Middle frontal gyrus (tissue), 1 donor: ENCODE results near the gene SLC10A7.

ENCODE experiments used
- DNase-seq: peaks from one replicate; pipeline ENCODE4 v3.0.0-alpha.2; 2015; ENCODE audit warnings: low spot score; ENCODE audit errors: extremely low spot score

Gene SLC10A7, protein sequence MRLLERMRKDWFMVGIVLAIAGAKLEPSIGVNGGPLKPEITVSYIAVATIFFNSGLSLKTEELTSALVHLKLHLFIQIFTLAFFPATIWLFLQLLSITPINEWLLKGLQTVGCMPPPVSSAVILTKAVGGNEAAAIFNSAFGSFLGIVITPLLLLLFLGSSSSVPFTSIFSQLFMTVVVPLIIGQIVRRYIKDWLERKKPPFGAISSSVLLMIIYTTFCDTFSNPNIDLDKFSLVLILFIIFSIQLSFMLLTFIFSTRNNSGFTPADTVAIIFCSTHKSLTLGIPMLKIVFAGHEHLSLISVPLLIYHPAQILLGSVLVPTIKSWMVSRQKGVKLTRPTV

DNA sequence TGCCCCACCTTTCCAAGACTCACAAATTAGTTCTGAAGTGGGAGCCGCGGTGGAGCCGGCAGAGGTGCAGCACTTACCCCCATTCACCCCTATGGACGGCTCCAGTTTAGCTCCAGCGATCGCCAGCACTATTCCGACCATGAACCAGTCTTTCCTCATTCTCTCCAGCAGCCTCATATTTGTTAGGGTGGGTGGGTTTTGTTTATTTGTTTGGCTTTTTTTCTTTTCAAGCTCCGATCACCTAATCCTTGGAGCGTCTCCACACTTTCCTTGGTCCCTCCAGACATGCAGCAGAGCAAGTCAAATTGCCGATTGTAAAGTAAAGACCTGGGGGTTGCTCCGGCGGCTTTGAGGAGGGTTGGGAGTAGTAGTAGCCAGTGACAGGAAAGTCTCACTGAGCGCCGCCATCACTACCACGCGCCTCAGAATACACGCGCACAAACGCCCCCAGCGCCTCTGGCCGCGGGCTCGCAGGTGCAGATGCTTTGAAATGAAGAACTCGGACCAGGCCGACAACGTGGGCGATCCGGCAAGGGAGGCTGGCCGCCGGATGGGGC, at the start of gene SLC10A7:
Gene SLC10A7 (minus strand): TSS at position 400 of the 557 bp plus-strand sequence. CDS start 223 bp downstream, at position 177.
- peak; percentile 50 for DNase-seq

DNA sequence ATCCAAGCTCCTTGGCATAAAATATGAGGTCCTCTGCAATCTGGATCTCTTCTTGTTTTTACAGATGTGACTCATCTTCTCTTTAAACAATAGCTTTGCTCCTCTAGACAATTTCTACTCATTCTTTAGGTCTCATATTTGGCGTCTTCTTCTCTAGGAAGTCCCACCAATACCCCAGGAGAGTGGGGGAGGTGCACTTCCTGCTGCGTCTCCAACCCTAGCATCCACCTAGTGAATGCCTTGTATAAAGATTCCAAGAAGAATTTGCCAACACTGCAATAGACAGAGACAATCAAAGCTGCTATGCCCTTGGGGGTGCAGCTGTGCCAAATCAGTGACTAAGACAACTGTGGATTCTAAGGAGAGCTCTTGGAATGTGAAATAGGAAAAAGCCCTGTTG, 45.7 kb upstream of the SLC10A7 start:
- DNase-seq = no peak

DNA sequence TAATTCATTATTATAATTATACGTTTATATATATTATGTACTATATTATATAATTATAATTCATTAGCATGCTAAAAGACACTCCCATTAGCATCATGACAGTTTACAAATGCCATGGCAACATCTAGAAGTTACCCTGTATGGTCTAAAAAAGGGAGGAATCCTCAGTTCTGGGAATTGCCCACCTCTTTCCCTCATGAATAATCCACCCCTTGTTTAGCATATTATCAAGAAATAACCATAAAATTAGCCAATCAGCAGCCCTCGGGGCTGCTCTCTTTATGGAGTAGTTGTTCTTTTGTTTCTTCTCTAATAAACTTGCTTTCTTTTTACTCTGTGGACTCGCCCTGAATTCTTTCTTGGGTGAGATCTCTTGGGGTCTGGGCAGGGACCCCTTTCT, 42.8 kb upstream of the SLC10A7 start:
- no peak for DNase-seq

DNA sequence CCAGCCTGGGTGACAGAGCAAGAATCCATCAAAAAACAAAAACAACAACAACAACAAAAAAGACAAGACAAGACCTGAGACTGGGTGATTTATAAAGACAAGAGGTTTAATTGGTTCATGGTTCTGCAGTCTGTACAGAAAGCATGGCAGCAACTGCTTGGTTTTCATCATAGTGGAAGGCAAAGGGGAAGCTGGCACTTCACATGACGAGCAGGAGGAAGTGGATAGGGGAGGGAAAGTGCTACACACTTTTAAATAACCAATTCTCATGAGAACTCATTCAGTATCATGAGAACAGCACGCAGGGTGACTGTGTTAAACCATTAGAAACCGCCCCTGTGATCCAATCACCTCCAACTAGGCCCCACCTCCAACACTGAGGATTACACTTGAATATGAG, 28.4 kb upstream of the SLC10A7 start:
- no peak for DNase-seq

DNA sequence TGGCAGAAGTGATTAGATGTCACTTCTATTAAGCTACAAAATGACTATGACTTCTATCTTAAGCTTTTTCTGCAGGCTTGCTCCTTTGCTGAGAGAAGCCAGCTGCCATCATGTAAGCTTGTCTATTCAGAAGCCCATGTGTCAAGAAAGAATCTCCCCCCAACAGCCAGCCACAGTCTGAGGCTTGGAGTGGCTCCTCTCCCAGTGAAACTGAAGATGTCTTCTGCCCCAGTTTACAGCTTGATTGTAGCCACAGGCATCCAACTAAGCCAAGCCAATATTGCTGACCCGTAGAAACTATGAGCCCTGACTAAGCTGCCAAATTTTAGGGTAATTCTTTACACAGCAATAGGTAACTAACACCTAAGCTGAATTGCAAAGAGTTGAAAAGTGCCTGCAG, 26.7 kb upstream of the SLC10A7 start:
- no peak for DNase-seq

DNA sequence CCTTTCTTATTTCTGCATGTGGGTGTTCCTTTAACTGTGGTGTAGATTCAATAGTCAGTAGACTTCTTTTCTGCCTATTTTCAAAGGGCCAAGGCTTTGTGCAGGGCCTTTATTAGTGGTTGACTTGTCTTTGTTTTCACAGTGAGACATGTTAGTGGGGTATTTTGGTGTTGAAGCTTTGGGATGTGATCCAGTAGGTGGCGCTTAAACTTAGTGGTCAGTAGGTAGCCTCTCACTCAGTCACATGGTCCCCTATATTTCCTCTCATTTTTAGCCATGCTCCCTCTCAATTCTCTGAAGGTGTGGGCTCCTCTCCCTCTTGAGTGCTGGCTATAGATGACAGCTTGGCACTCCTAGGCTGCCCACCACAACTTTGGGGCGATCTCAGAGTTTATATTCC, 23.4 kb upstream of the SLC10A7 start:
- DNase-seq = no peak

DNA sequence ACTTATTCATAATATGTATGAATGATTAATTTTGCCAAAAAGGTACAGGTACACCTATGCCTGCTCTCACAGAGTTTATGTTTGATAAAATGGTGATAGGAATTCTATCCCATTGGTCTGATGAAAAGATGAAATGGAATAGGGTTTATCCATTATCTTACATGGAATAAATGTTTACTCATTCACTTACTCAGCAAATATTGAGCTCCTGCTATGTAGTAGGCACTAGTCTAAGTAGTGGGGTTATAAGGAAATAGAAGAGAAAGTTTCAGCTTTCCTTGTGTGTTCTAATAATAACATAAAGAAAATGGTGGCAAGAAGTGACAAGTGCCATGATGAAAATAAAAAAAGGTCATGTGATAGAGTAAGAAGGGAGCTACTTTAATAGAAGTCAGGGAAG, 12.4 kb upstream of the SLC10A7 start:
- no peak for DNase-seq

DNA sequence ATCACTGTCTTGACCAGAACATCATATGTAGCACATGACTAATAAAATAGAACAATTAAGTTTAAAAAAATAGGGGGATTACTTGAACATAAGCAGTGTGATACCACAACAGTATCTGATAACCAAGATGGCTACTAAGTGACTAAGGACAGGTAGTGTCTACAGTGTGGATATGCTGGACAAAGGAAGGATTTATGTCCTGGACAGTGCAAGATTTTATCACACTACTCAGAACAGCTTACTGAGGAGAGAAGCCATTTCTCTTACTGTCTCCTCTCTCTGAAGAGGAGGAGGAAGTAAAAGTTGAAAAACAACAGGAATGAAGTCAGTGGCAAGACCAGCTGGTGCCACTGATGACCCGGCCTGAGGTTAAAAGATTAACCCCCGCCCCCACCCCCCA, 4.0 kb upstream of the SLC10A7 start:
- DNase-seq = no peak

DNA sequence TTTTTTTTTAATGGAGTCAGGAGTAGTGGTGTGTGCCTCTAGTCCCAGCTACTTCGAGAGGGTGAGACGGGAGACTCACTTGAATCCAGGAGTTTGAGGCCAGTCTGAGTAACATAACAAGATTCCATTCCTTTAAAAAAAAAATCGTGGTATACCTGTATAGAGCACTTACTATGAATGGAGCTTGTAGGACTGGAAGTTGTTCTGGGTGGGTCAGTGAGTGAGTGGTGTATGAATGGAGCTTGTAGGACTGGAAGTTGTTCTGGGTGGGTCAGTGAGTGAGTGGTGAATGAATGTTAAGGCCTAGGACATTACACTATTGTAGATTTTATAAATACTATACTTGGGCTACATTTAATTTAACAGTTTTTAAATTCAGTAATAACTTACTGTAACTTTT, 2.9 kb upstream of the SLC10A7 start:
- no peak for DNase-seq

DNA sequence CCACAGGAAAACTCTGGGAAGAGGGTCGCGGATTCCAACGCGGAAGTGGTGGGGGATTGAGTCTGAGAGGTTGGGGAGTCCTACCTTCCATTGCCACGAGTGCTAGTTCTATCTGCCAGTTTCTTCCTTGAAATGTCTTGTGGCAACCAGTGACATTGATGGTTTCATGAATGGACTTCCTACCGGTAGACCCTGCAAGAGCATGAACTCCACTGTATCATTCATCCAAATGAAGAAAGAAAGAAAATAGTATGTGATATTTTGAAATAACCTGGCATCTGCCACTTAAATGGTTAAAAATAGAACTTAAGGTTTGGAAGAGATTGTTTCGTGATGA, 1.1 kb upstream of the SLC10A7 start:
- no peak for DNase-seq

DNA sequence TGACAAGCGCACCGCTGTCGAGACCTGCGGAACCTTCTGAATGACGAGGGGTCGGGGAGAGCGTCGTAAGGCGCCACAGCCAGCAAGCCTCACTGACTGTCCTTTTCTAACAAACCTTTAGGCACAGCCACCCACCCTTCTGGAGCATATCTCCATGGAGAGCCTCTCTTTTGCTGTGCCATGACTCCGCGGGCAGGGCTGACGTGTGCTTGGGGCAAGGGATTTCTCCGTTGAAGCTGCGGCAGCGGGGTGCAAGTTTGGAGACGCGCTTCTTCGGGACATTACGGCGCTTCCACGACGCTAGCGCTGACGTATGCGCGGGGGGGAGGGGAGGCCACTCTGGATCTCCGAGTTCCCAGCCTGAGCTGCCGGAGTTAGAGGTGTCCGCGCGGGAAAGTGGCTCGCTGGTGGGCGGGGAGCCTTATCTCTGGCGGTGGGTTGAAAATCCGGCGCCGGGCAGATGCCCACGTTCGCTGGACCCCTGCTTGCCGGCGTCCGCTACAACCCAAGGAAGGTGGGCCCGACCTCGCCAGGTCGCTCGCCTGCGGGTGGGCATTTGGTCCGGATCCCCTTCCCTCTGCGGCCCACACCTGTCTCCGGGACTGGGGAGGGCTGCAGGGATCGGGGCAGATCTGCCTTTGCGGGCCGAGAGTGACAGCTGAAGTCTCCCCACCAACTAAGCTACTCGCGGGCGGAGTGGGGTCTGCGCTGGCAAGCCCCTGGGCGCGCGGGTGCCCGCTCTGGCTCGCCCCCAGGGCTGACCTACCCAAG, 543 bp upstream of the SLC10A7 start:
- DNase-seq = peak; percentile 82

DNA sequence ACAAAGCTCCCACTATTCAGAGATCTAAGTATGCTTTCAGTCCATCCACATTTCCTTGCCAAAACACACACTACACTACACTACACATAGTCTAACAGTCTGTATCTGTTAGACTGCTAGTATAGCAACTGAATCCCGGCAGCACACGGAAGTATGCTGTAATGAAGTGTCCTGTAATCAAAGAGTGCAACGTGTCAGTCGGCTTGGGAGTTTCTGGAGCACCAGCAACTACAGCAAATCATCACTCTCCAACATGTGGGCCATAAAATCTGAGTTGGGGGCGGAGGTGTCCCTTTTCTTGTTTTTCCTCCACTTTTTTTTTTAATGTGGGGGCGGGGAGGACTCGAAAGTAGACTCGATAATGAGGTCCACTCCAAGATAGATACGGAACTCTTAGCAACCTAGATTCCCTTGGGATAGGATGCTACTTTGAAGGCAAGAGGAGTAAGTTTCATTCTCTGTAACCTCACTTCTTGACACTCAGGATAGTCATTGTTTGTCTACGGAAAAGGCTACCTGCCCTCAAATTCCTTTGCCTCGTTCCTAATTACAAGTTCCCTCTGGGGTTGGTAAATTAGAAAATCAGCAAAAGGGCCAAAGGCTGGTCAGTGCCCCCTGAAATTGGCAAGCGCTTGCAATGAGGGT, 722 bp downstream of the SLC10A7 start:
- DNase-seq = no peak

DNA sequence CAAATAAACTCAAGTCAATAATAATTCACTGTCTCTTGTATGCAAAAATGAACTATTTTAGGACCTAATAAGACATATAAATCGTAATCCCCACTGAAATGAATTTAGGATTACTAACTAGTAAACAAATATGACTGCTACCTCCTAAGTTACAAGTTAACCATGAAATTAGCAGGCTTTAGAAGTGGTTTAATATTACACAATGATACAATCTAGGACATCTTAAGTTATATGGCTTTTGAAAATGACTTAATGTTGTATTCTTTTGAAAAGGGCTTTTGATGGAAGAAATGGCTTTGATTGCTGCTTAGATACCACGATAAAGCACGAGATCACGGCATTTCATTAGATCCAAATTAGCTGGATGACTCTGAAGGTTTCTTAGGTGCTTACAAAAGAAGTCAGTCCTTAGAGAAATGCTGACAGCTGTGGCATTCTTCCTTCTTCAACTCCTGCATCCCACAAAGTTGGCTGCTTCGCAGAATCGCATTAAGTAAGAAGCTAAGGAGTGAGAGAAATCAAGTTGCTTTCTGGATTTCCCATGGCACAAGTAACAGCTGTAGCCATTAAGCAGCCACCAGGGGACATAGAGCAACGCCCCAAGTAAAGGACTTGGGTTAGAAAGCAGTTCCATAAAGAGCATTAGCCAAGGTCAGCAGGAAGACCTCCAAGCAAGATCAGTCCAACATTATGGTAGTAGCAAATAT, 6.9 kb downstream of the SLC10A7 start:
- no peak for DNase-seq

DNA sequence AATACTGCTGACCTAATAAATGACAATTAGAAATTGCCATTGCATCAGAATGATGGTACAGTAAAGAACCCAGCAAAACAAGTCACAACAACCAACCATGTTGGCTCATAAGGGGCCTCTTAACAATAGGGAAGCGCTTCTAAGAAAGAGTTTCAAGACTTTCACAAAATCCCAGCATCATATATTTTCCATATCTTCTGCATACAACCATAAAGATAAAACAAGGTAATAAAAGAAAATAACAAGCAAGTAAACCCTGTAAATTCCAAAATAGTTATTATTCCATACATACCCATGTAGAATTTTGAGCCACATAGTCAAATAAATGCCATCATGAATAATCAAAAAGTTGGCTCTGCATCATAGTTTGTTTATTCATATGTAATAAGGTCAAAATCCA, 8.2 kb downstream of the SLC10A7 start:
- no peak for DNase-seq

DNA sequence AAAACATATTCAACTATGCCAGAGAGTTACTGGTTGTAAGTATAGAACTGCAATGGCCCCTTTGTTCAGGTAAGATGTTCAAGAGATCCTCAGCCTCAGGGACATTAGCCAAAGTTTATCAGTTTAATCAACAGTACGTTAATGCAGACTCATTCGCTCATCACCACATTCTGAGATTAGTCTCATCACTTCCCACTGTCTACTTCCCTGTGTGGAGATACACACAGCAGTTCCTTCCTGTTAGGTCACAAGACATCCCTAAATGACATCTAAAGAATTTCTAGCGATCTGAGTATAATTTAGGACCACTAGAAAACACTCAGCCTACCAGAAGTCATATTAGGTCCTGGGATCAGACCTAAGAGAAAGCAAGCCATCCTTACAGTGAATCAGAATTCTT, 10.4 kb downstream of the SLC10A7 start:
- no peak for DNase-seq

DNA sequence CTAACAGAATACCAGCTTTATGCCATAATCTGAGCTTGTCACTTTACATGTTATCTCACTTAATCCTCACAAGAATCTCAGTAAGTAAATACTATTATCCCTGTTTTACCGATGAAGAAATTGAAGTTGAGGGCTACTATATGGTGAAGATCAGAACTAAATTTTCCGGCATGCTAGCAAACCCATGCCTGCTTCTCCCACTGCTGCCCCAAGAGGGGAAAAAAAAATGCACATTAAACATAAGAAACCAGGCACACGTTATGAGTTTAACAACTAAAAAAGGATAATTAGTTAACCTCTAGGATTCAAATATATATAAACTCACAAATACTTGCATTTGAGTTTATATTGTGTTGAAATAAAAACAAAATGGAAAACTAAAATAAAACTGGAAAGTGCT, 10.8 kb downstream of the SLC10A7 start:
- DNase-seq = no peak

DNA sequence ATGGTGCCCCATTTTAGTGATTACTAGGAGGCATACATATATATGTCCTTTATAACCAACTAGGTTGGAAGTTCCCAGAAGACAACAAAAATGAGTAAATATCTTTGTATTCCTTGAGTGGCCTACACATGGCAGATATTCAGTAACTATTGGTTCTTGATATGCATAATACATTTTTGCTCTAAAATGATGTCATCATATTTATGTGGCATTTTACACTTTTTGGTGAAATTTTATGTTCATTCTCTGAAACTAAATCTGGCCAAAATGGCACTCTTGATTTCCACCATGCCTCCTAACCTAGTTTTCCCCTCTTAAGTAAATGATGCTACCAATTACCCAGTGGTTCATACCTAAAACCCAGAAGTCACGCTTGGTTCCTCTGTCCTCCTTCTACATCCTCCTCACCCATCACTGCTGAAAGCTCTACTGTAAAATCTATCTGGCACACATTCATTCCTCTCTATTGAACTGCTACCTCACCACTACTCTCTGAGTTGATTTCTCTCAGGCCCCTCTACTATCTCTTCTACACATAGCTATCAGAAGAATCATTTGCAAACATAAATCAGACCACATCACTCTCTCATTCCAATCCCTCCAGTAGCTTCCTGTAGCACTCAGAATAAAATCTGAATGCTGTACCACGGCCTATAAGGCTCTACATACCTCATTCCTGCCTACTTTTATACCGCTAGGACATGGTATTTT, 13.4 kb downstream of the SLC10A7 start:
- DNase-seq = no peak

DNA sequence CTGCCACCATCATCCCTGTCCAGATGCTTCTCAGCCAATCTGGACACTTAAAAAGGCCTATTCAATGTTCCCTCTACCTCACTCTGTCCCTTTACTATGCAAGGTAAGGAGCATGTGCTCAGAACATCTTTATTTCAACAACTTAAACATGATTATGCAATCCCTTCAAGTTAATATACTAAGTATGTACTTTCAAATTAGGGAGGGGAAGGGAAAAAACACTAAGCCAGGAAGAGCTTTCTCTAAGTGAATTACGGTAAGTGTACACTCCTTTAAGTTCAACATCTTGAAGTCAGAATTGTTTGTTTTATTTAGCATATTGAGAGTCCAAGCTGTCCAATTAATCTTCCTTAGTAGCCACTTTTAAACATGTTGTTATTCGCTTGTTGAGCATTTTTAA, 14.1 kb downstream of the SLC10A7 start:
- DNase-seq = no peak

DNA sequence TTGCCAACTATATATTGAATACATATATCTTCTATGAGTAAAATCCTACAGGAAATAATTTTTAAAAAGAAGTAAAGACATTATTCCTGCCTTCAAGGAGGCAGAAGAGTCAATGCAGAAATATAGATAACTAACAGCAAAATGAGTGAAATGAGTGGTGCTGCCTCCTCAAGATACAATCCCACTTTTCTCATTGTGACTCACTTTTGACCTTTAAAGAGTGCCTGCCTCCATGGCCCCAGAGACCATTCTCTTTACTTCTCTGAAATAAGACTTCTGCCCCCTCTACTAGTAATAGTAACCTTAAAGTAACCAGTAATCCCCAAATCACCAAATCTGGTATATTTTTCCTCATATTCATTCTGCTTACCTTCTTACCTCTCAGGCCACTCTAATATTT, 15.5 kb downstream of the SLC10A7 start:
- no peak for DNase-seq

DNA sequence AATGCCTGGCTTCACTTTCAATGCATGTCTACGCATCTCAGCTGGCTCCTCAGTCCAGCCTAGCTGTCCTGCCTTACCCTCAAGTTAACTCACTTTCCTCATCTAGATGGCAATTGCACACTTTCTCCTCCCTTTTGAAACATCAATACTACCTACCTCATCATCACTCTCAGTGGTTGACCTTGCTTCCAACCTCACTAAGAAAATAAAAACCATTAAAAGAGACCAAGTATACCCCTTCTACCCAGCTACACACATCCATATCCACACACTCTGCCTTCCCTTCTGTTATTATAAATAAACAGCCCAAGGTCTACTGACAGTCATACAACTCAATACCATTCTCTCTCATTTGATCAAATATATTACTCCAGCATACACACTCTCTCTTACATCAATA, 21.5 kb downstream of the SLC10A7 start:
- DNase-seq = no peak

DNA sequence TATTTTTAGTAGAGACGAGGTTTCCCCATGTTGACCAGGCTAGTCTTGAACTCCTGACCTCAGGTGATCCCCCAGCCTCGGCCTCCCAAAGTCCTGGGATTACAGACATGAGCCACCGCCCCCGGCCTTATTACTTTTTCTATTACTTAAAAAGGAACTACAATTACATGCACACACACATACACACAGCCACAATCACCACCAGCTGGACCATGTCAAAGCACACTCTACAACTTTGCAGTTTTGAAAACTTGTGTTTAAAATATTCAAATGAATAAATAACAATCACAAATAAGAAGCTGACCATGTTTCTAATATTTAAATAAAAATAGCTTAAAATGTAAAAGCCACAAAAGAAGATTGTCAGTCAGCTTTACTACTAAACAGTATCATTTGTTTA, 23.4 kb downstream of the SLC10A7 start:
- no peak for DNase-seq
